Testis (tissue), 3 donors: Measurements from ENCODE around the gene SPINDOC. TPM values are rescaled to one million over a fixed set of nuclear protein-coding genes. Genes with fewer than 3 reads are reported as not detected.

Source experiments
- DNase-seq: peaks from one replicate; pipeline ENCODE4 v3.0.0-alpha.2; 2019
- H3K27ac ChIP-seq, 2 donors: fragments of 200-600 bp; sonication (generic); one replicate each; pipeline ENCODE4 v1.5.1; 2019
- H3K27me3 ChIP-seq: fragments of 200-600 bp; sonication (generic); one replicate; pipeline ENCODE4 v1.5.1; 2019
- H3K36me3 ChIP-seq: fragments of 200-600 bp; sonication (generic); one replicate; pipeline ENCODE4 v1.5.1; 2017; ENCODE audit warnings: low read depth; ENCODE audit errors: missing control alignments
- H3K4me1 ChIP-seq: fragments of 200-600 bp; sonication (generic); one replicate; pipeline ENCODE4 v1.5.1; 2019
- H3K4me3 ChIP-seq, 2 donors: fragments of 200-600 bp; sonication (generic); one replicate each; pipeline ENCODE4 v1.5.1; 2017 to 2019
- H3K9me3 ChIP-seq: fragments of 200-600 bp; sonication (generic); one replicate; pipeline ENCODE4 v1.5.1; 2017
- CTCF ChIP-seq, 3 experiments: fragments of 450-650 bp in 2 of 3; fragments of 200-600 bp in 1 of 3; sonication (generic) in 1 of 3; IDR thresholded peaks; one replicate each; pipeline ENCODE4 v1.5.1; 2016 to 2019; ENCODE audit warnings: antibody characterized with exemption in 3 of 3, mild to moderate bottlenecking in 2 of 3, moderate library complexity in 1 of 3
- POLR2A ChIP-seq: fragments of 450-650 bp; IDR thresholded peaks from one replicate; pipeline ENCODE4 v1.6.1; 2017; ENCODE audit warnings: antibody characterized with exemption, mild to moderate bottlenecking, moderate library complexity
- WGBS, 2 donors: methylation state at CpG; one replicate each; pipeline ENCODE4 v1.1.5; 2018; 5-methylcytosine and 5-hydroxymethylcytosine counted together
- intact Hi-C: fragments of 100-400 bp; cut with DNase I; formaldehyde crosslinking; loops from one replicate; pipeline ENCODE4 v1.15.1; 2023; ENCODE audit warnings: low total_unique reads
- polyA plus RNA-seq: library from polyadenylated mRNA; stranded (reverse); fragments of 350-450 nt; fragmentation: Illumina TruSeq; extraction: RNeasy Lipid Tissue Mini Kit (QIAGEN cat#74804); gene quantifications from one replicate; pipeline ENCODE4 v1.2.3, GENCODE V29; 2014; ENCODE audit warnings: low read depth, low replicate concordance; ENCODE audit not compliant: insufficient read depth
- total RNA-seq, 2 donors: library from RNA; depleted of rRNA; stranded (reverse); fragments of >200 nt; gene quantifications; one replicate each; pipeline ENCODE4 v1.2.3, GENCODE V29; 2016

Gene SPINDOC
- total and polyA plus RNA-seq, 3 donors from 2014 or later = 38.6 to 71.6 (median 45.1) TPM

GRCh38 chr11:63783925-63784592, 29.2 kb upstream of the SPINDOC start:
- no peak overlapping the region for H3K4me3 ChIP-seq
- no peaks in the 10 kb centered on the region for H3K36me3 ChIP-seq
- no peak for DNase-seq
- H3K27ac ChIP-seq = no peak overlapping the region
- H3K27me3 ChIP-seq = no peaks in the 10 kb centered on the region
- intact Hi-C loops = no loop called here
- no peaks in the 10 kb centered on the region for H3K4me1 ChIP-seq
- H3K9me3 ChIP-seq = no peaks in the 10 kb centered on the region
- TF ChIP-seq POLR2A (no peak), CTCF (IDR thresholded peaks at IDR 0.05) (no peak)
- 36 to 48% methylated on average over 7 of the region's 7 CpGs for WGBS, 2 donors

GRCh38 chr11:63785823-63786222, 27.4 kb upstream of the SPINDOC start:
- no peaks in the 10 kb centered on the region for H3K36me3 ChIP-seq
- TF ChIP-seq CTCF (IDR thresholded peaks at IDR 0.05) = no peak
- TF ChIP-seq POLR2A = no peak
- no peaks in the 10 kb centered on the region for H3K9me3 ChIP-seq
- DNase-seq = no peak
- WGBS, 2 donors = 87 to 95% methylated on average over 1 of the region's 1 CpG
- no peaks in the 10 kb centered on the region for H3K27me3 ChIP-seq
- no peak overlapping the region for H3K4me3 ChIP-seq
- intact Hi-C loops = no loop called here
- H3K4me1 ChIP-seq = no peaks in the 10 kb centered on the region
- no peak overlapping the region for H3K27ac ChIP-seq

- no peaks in the 10 kb centered on the region for H3K27me3 ChIP-seq
- no peak overlapping the region for H3K27ac ChIP-seq
- TF ChIP-seq POLR2A = no peak
- no peak for TF ChIP-seq CTCF (IDR thresholded peaks at IDR 0.05)
- intact Hi-C loops = no loop called here
- H3K36me3 ChIP-seq = no peaks in the 10 kb centered on the region
- H3K9me3 ChIP-seq = no peaks in the 10 kb centered on the region
- 94 to 96% methylated on average over 6 of the region's 6 CpGs for WGBS, 2 donors
- no peak for DNase-seq
- H3K4me1 ChIP-seq = no peaks in the 10 kb centered on the region
- no peak overlapping the region for H3K4me3 ChIP-seq
These were observed 21.6 kb upstream of the SPINDOC start for GRCh38 chr11:63791495-63792167.

- Histone ChIP-seq H3K4me1 (no peaks in the 10 kb centered on the region), H3K4me3 (no peak overlapping the region), H3K9me3 (no peaks in the 10 kb centered on the region), H3K36me3 (no peaks in the 10 kb centered on the region), H3K27me3 (no peaks in the 10 kb centered on the region), H3K27ac (no peak overlapping the region)
- intact Hi-C loops = no loop called here
- TF ChIP-seq POLR2A (no peak), CTCF (IDR thresholded peaks at IDR 0.05) (no peak)
- no peak for DNase-seq
These were observed 20.1 kb upstream of the SPINDOC start for GRCh38 chr11:63793161-63793560.

GRCh38 chr11:63795066-63795465, 18.2 kb upstream of the SPINDOC start:
- intact Hi-C loops = no loop called here
- Histone ChIP-seq H3K4me3 (no peak overlapping the region), H3K27me3 (no peaks in the 10 kb centered on the region), H3K4me1 (no peaks in the 10 kb centered on the region), H3K36me3 (no peaks in the 10 kb centered on the region), H3K27ac (no peak overlapping the region), H3K9me3 (no peaks in the 10 kb centered on the region)
- DNase-seq = no peak
- TF ChIP-seq CTCF (IDR thresholded peaks at IDR 0.05) (no peak), POLR2A (no peak)
- WGBS, 2 donors = 89 to 92% methylated on average over 11 of the region's 11 CpGs
